CD14-positive monocyte (primary cell): Measurements from ENCODE around the gene MAP2K6. TPM values are rescaled to one million over a fixed set of nuclear protein-coding genes. Genes with fewer than 3 reads are reported as not detected.

Source experiments
- DNase-seq, 3 donors: peaks; one replicate each; pipeline ENCODE4 v3.0.0-alpha.2; 2011 to 2022
- H2AFZ ChIP-seq: 2 replicates; pipeline ENCODE4 v1.6.0; 2012; ENCODE audit warnings: mild to moderate bottlenecking, low read depth, low read length, inconsistent platforms; ENCODE audit not compliant: insufficient read depth, poor library complexity, severe bottlenecking
- H3K27ac ChIP-seq, 2 donors: 1 replicate in 1 of 2; 2 replicates in 1 of 2; pipeline ENCODE4 v1.5.1; 2012 to 2013; ENCODE audit warnings: low read length in 2 of 2, control low read depth in 1 of 2, inconsistent platforms in 1 of 2, low read depth in 1 of 2, mild to moderate bottlenecking in 1 of 2
- H3K27me3 ChIP-seq, 2 donors: one replicate each; pipeline versions ENCODE4 v1.6.0 to v1.6.1; 2011 to 2013; ENCODE audit warnings: low read length in 2 of 2; ENCODE audit not compliant: control insufficient read depth in 2 of 2, insufficient read depth in 2 of 2
- H3K36me3 ChIP-seq, 2 donors: replicated peaks in 1 of 2; 1 replicate in 1 of 2; 2 replicates in 1 of 2; pipeline versions ENCODE4 v1.5.1 to v1.6.1; 2012 to 2013; ENCODE audit warnings: low read length in 2 of 2, control low read depth in 1 of 2, inconsistent platforms in 1 of 2, mild to moderate bottlenecking in 1 of 2; ENCODE audit not compliant: insufficient read depth in 2 of 2, control insufficient read depth in 1 of 2
- H3K4me1 ChIP-seq, 2 donors: 1 replicate in 1 of 2; 2 replicates in 1 of 2; pipeline versions ENCODE4 v1.5.1 to v1.6.1; 2012 to 2013; ENCODE audit warnings: low read length in 2 of 2, control low read depth in 1 of 2, inconsistent platforms in 1 of 2, mild to moderate bottlenecking in 1 of 2, moderate library complexity in 1 of 2; ENCODE audit not compliant: insufficient read depth in 2 of 2, control insufficient read depth in 1 of 2
- H3K4me2 ChIP-seq: replicated peaks from 2 replicates; pipeline ENCODE3; 2012; ENCODE audit warnings: low read length, moderate library complexity, mild to moderate bottlenecking; ENCODE audit not compliant: poor library complexity, severe bottlenecking; ENCODE audit errors: extremely low read depth
- H3K4me3 ChIP-seq, 3 experiments: fragments of 200-600 bp in 1 of 3; sonication (generic) in 1 of 3; replicated peaks in 1 of 3; 1 replicate in 2 of 3; 2 replicates in 1 of 3; pipeline ENCODE4 v1.5.1; 2011 to 2013; ENCODE audit warnings: low read length in 3 of 3, mild to moderate bottlenecking in 3 of 3, control low read depth in 2 of 3, low read depth in 2 of 3, inconsistent platforms in 1 of 3, moderate library complexity in 1 of 3
- H3K79me2 ChIP-seq: 2 replicates; pipeline ENCODE4 v1.6.0; 2012; ENCODE audit warnings: mild to moderate bottlenecking, control low read depth, inconsistent platforms, low read length, moderate library complexity; ENCODE audit not compliant: insufficient read depth
- H3K9ac ChIP-seq: 2 replicates; pipeline ENCODE4 v1.6.0; 2017; ENCODE audit warnings: low read length, mild to moderate bottlenecking; ENCODE audit not compliant: insufficient read depth, poor library complexity, severe bottlenecking
- H3K9me3 ChIP-seq, 2 donors: replicated peaks in 1 of 2; 1 replicate in 1 of 2; 2 replicates in 1 of 2; pipeline versions ENCODE4 v1.5.1 to v1.6.1; 2012 to 2013; ENCODE audit warnings: low read length in 2 of 2, control low read depth in 1 of 2; ENCODE audit not compliant: control insufficient read depth in 1 of 2, insufficient read depth in 1 of 2
- H4K20me1 ChIP-seq: 2 replicates; pipeline ENCODE4 v1.6.0; 2012; ENCODE audit warnings: mild to moderate bottlenecking, low read length, control low read depth, moderate library complexity; ENCODE audit not compliant: insufficient read depth
- H3K27ac Mint-ChIP-seq, 7 donors: one replicate each; pipeline ENCODE4 v1.8.0; 2020; ENCODE audit warnings: mild to moderate bottlenecking in 7 of 7, mixed read lengths in 7 of 7, moderate library complexity in 6 of 7, inconsistent platforms in 2 of 7
- H3K27me3 Mint-ChIP-seq, 3 donors: one replicate each; pipeline ENCODE4 v1.8.0; 2021 to 2022; ENCODE audit warnings: low read depth in 3 of 3, mild to moderate bottlenecking in 3 of 3, mixed read lengths in 3 of 3, moderate library complexity in 3 of 3, inconsistent platforms in 1 of 3
- H3K36me3 Mint-ChIP-seq, 2 donors: one replicate each; pipeline ENCODE4 v1.8.0; 2020; ENCODE audit warnings: mixed read lengths in 2 of 2, inconsistent platforms in 1 of 2, mild to moderate bottlenecking in 1 of 2
- H3K4me1 Mint-ChIP-seq: one replicate; pipeline ENCODE4 v1.8.0; 2020; ENCODE audit warnings: mild to moderate bottlenecking, mixed read lengths
- H3K4me3 Mint-ChIP-seq, 2 donors: one replicate each; pipeline ENCODE4 v1.8.0; 2020; ENCODE audit warnings: mild to moderate bottlenecking in 2 of 2, mixed read lengths in 2 of 2, moderate library complexity in 1 of 2
- H3K9me3 Mint-ChIP-seq, 7 donors: one replicate each; pipeline ENCODE4 v1.8.0; 2020 to 2022; ENCODE audit warnings: mixed read lengths in 7 of 7, mild to moderate bottlenecking in 6 of 7, moderate library complexity in 6 of 7, inconsistent platforms in 2 of 7
- WGBS: methylation state at CpG from one replicate; pipeline ENCODE4 v1.1.5; 2013; ENCODE audit warnings: missing lambda C conversion rate; ENCODE audit not compliant: insufficient coverage; 5-methylcytosine and 5-hydroxymethylcytosine counted together
- intact Hi-C, 2 donors: fragments of 100-400 bp; cut with micrococcal nuclease; formaldehyde crosslinking; loops; one replicate each; pipeline versions ENCODE4 v1.15.0 to v1.15.1; 2023
- polyA plus RNA-seq, 3 donors: library from polyadenylated mRNA; depleted of rRNA in 1 of 3; unstranded in 2 of 3; stranded (reverse) in 1 of 3; fragments of 300-500 nt in 2 of 3; fragments of >200 nt in 1 of 3; fragmentation: Illumina TruSeq in 2 of 3; gene quantifications; 1 replicate in 2 of 3; 2 replicates in 1 of 3; pipeline ENCODE4 v1.2.3, GENCODE V29; 2012 to 2021
- TF ChIP-seq, protein P1 (sequence below): fragments of 200-600 bp; IDR thresholded peaks from one replicate; pipeline ENCODE4 v1.8.0; 2022; ENCODE audit warnings: antibody characterized with exemption, mild to moderate bottlenecking

MAP2K6 gene
- polyA plus RNA-seq, 3 donors: 13.5 to 28.9 (median 18.5) TPM

DNA sequence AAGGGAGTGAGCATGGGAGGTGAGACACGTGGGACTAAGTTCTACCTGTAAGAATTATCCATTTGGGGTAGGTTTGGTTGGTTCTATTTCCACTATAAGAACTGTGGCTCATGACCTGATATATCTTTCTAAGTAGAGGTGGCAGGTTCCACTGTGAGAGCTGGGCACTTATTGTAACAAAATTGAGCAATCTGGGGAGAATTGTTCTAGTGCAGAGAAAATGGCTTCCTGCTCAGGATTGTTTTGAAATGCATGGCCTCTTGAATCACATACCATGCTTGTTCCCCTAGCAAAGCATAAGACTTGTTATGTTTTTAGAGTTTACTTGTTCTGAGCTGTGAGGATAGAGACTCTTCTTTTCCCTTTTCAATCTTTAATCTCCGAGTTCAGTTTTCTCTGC is 125.9 kb downstream of the MAP2K6 start:
- H3K27me3 ChIP-seq: no peaks in the 10 kb centered on the region
- Mint-ChIP-seq H3K4me1 (no peaks in the 10 kb centered on the region), H3K9me3 (peaks cover 0 to 4% (median 0%) of the 10 kb centered on the region in 7 donors), H3K27me3 (no peaks in the 10 kb centered on the region), H3K27ac (peak overlapping the region in 1 of 7 donors; percentile 12), H3K4me3 (no peak overlapping the region), H3K36me3 (peaks cover 91 to 96% of the 10 kb centered on the region in 2 donors)
- H3K4me1 ChIP-seq: no peaks in the 10 kb centered on the region
- H3K4me3 ChIP-seq: no peak overlapping the region
- no peaks in the 10 kb centered on the region for H3K9me3 ChIP-seq
- H4K20me1 ChIP-seq: no peaks in the 10 kb centered on the region
- no peak overlapping the region for H3K27ac ChIP-seq
- peaks cover 75 to 97% of the 10 kb centered on the region in 2 donors for H3K36me3 ChIP-seq
- intact Hi-C loops: no loop called here
- TF ChIP-seq, protein P1, sequence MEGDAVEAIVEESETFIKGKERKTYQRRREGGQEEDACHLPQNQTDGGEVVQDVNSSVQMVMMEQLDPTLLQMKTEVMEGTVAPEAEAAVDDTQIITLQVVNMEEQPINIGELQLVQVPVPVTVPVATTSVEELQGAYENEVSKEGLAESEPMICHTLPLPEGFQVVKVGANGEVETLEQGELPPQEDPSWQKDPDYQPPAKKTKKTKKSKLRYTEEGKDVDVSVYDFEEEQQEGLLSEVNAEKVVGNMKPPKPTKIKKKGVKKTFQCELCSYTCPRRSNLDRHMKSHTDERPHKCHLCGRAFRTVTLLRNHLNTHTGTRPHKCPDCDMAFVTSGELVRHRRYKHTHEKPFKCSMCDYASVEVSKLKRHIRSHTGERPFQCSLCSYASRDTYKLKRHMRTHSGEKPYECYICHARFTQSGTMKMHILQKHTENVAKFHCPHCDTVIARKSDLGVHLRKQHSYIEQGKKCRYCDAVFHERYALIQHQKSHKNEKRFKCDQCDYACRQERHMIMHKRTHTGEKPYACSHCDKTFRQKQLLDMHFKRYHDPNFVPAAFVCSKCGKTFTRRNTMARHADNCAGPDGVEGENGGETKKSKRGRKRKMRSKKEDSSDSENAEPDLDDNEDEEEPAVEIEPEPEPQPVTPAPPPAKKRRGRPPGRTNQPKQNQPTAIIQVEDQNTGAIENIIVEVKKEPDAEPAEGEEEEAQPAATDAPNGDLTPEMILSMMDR: no peak
- no CpG with 5 or more reads among the region's 2 CpGs for WGBS
- H2AFZ ChIP-seq: no peak overlapping the region
- H3K9ac ChIP-seq: no peak overlapping the region
- H3K4me2 ChIP-seq: no peak overlapping the region
- DNase-seq: no peak
- H3K79me2 ChIP-seq: no peaks in the 10 kb centered on the region

DNA sequence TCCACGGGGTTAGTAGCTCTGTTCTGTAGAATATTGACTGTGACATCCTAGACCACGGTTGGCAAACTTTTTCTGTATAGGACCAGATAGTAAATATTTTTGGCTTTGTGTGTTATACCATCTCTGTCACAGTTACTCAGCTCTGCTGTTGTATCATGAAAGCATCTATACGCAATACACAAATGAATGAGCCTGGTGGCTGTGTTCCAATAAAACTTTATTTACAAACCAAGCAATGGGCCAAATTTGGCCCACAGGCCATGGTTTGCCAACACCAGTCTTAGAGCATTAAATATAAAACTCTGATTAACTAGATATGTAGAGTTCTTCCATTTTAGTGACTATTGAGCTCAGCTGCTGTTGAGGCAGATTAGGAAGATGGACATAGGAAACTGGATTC is 132.7 kb downstream of the MAP2K6 start:
- no peak overlapping the region for H3K4me2 ChIP-seq
- TF ChIP-seq, protein P1: no peak
- intact Hi-C loops: no loop called here
- no peak overlapping the region for H3K9ac ChIP-seq
- no peak overlapping the region for H3K4me3 Mint-ChIP-seq
- H3K4me1 ChIP-seq: no peaks in the 10 kb centered on the region
- no peak overlapping the region for H3K4me3 ChIP-seq
- H3K9me3 ChIP-seq: no peaks in the 10 kb centered on the region
- no peaks in the 10 kb centered on the region for H3K27me3 Mint-ChIP-seq
- H3K27me3 ChIP-seq: no peaks in the 10 kb centered on the region
- no peaks in the 10 kb centered on the region for H4K20me1 ChIP-seq
- no peak overlapping the region for H3K27ac Mint-ChIP-seq
- no peak overlapping the region for H2AFZ ChIP-seq
- peaks cover 74 to 80% of the 10 kb centered on the region in 2 donors for H3K36me3 Mint-ChIP-seq
- no peaks in the 10 kb centered on the region for H3K79me2 ChIP-seq
- H3K36me3 ChIP-seq: peaks cover 32 to 92% of the 10 kb centered on the region in 2 donors
- DNase-seq: no peak
- WGBS: 100% methylated on average over 2 of the region's 3 CpGs
- no peak overlapping the region for H3K27ac ChIP-seq
- peaks cover 3% of the 10 kb centered on the region for H3K4me1 Mint-ChIP-seq
- no peaks in the 10 kb centered on the region for H3K9me3 Mint-ChIP-seq
